A549 (cell line): Measurements from ENCODE around the gene USP32. TPM values are rescaled to one million over a fixed set of nuclear protein-coding genes. Genes with fewer than 3 reads are reported as not detected.
"Not testable (repeated sequence)": the region's sequence is repeated elsewhere in the genome, so short reads cannot be mapped to it uniquely, and the experiment has no call there.

Source experiments
- ATAC-seq, 2 experiments: fragments of 200-7000 bp in 1 of 2; fragments of >200 bp in 1 of 2; cut with Nextera tagmentation in 1 of 2; cut with Tn5 transposase in 1 of 2; 3 replicates each; pipeline versions ENCODE4 v1.8.0 to v1.9.1; 2018 to 2020; ENCODE audit warnings: mild to moderate bottlenecking in 1 of 2, moderate library complexity in 1 of 2
- CTCF ChIA-PET: fragments of 300-600 bp; sonication (Branson Sonifier 250); formaldehyde crosslinking; extraction: SDS; loops from one replicate; lab custom pipeline; 2021; ENCODE audit warnings: antibody characterized with exemption, inconsistent platforms; lab: Yijun Ruan, JAX
- POLR2A ChIA-PET: fragments of 350-600 bp; formaldehyde crosslinking; extraction: SDS; loops from one replicate; lab custom pipeline; 2021; ENCODE audit warnings: antibody characterized with exemption, inconsistent platforms; lab: Yijun Ruan, JAX
- DNase-seq, 2 experiments: peaks; one replicate each; pipeline versions ENCODE4 v3.0.0 to v3.0.0-alpha.2; 2011 to 2016; ENCODE audit warnings: low read depth in 1 of 2, low spot score in 1 of 2
- FAIRE-seq: peaks from 2 replicates; lab custom pipeline; 2011; peaks lifted over from hg19 to GRCh38; lab: Jason Lieb, UNC
- H3K27ac ChIP-seq, 2 experiments: fragments of >200 bp; sonication (Bioruptor Twin); formaldehyde crosslinking; 3 replicates each; pipeline ENCODE4 v1.5.1; 2016 to 2017
- H3K4me1 ChIP-seq: fragments of >200 bp; sonication (Bioruptor Twin); formaldehyde crosslinking; 3 replicates; pipeline ENCODE4 v1.6.1; 2016
- H3K4me2 ChIP-seq: fragments of >200 bp; sonication (Bioruptor Twin); formaldehyde crosslinking; 3 replicates; pipeline ENCODE4 v1.6.1; 2016
- H3K4me3 ChIP-seq: fragments of >200 bp; sonication (Bioruptor Twin); formaldehyde crosslinking; 3 replicates; pipeline ENCODE4 v1.5.1; 2016
- H3K9me3 ChIP-seq: fragments of >200 bp; sonication (Bioruptor Twin); formaldehyde crosslinking; 3 replicates; pipeline ENCODE4 v1.6.1; 2016
- CTCF ChIP-seq: fragments of >200 bp; sonication (Bioruptor Twin); formaldehyde crosslinking; IDR thresholded peaks from 3 replicates; pipeline ENCODE4 v1.5.1; 2016
- EHMT2 ChIP-seq: fragments of 200-600 bp; sonication (generic); IDR thresholded peaks from 2 replicates; pipeline ENCODE4 v1.6.1; 2016; ENCODE audit warnings: antibody characterized with exemption, low read depth, mild to moderate bottlenecking, moderate library complexity
- EP300 ChIP-seq, 2 experiments: fragments of >200 bp; sonication (Bioruptor Twin); formaldehyde crosslinking; IDR thresholded peaks; 2 replicates in 1 of 2; 3 replicates in 1 of 2; pipeline ENCODE4 v1.6.1; 2016 to 2017
- ESRRA ChIP-seq: fragments of 150-350 bp; IDR thresholded peaks from 2 replicates; pipeline ENCODE4 v1.6.1; 2014; ENCODE audit warnings: mild to moderate bottlenecking, low read length, borderline replicate concordance
- HDAC2 ChIP-seq: fragments of 200-600 bp; sonication (generic); IDR thresholded peaks from 2 replicates; pipeline ENCODE4 v1.6.1; 2016
- HOXB13 ChIP-seq: fragments of 250-450 bp; sonication (Bioruptor Pico); IDR thresholded peaks from 2 replicates; pipeline ENCODE4 v1.5.0; 2020; ENCODE audit warnings: low read depth, mild to moderate bottlenecking, moderate library complexity
- MAFK ChIP-seq: fragments of 450-650 bp; IDR thresholded peaks from 2 replicates; pipeline ENCODE4 v1.6.1; 2014; ENCODE audit not compliant: partially characterized antibody
- NPAS2 ChIP-seq: fragments of 250-450 bp; sonication (Bioruptor Pico); IDR thresholded peaks from 2 replicates; pipeline ENCODE4 v1.8.0; 2022; ENCODE audit warnings: mild to moderate bottlenecking, moderate library complexity, borderline replicate concordance
- POLR2A ChIP-seq: IDR thresholded peaks from 2 replicates; pipeline ENCODE4 v1.6.1; 2012; ENCODE audit warnings: mild to moderate bottlenecking, low read length
- SREBF2 ChIP-seq: fragments of 450-650 bp; IDR thresholded peaks from 2 replicates; pipeline ENCODE4 v1.6.1; 2014; ENCODE audit warnings: mild to moderate bottlenecking, moderate library complexity
- WGBS: methylation state at CpG from one replicate; pipeline ENCODE4 v1.1.6; 2017; ENCODE audit errors: missing lambda C conversion rate; 5-methylcytosine and 5-hydroxymethylcytosine counted together
- polyA plus RNA-seq, 4 experiments: library from polyadenylated mRNA; depleted of rRNA in 3 of 4; stranded (reverse); fragments of >200 nt; fragmentation: RNase III in 1 of 4; extraction: RNeasy Plus Mini Kit Qiagen cat#74134 plus additional on column Dnase treatment in 1 of 4; gene quantifications; 2 replicates in 3 of 4; 3 replicates in 1 of 4; pipeline ENCODE4 v1.2.3, GENCODE V29; 2011 to 2017

Gene USP32
- polyA plus RNA-seq, 2 of the 4 experiments (the other 2 are of a cell fraction) = 35.4 to 52.2 TPM

- H3K9me3 ChIP-seq = no peaks in the 10 kb centered on the region
- peaks cover 18% of the 10 kb centered on the region for H3K4me1 ChIP-seq
- H3K4me2 ChIP-seq = no peak overlapping the region
- FAIRE-seq (peak; percentile 51), DNase-seq (no peak), ATAC-seq (no peak)
- H3K4me3 ChIP-seq = no peak overlapping the region
- 97% methylated on average over 4 of the region's 4 CpGs for WGBS
- H3K27ac ChIP-seq = no peak overlapping the region
- ChIA-PET POLR2A (no interaction called here), CTCF (no interaction called here)
- TF ChIP-seq POLR2A (no peak), CTCF (no peak), SREBF2 (no peak), HOXB13 (CRISPR knock-in tag) (no peak), HDAC2 (no peak), EHMT2 (no peak), ESRRA (no peak), EP300 (IDR thresholded peaks at IDR 0.05) (no peak), NPAS2 (CRISPR knock-in tag) (no peak)
These were observed 203.2 kb downstream of the USP32 start for GRCh38 chr17:60188759-60189158.

- Histone ChIP-seq H3K27ac (peak overlapping the region; percentile 53 to 78), H3K4me2 (peak overlapping the region; percentile 44), H3K4me1 (peaks cover 18% of the 10 kb centered on the region)
- H3K4me3 ChIP-seq, H3K9me3 ChIP-seq, POLR2A ChIA-PET, FAIRE-seq, ATAC-seq: not testable (repeated sequence)
- peak; percentile 85 for TF ChIP-seq MAFK
- peak in 1 of 2 experiments; percentile 69 for DNase-seq
- WGBS = 54% methylated on average over 7 of the region's 7 CpGs
- CTCF ChIA-PET = interaction anchor here (0.6 to 1.2 kb wide), 2 partner anchors 12 to 231 kb away, joined by 3 to 4 read pairs; no protein-coding TSS in a partner anchor
These were observed 204.8 kb downstream of the USP32 start for GRCh38 chr17:60186846-60187745.

- H3K4me2 ChIP-seq, DNase-seq, H3K9me3 ChIP-seq, H3K4me3 ChIP-seq, FAIRE-seq, ATAC-seq, POLR2A ChIA-PET: not testable (repeated sequence)
- Histone ChIP-seq H3K4me1 (peaks cover 18% of the 10 kb centered on the region), H3K27ac (peak overlapping the region; percentile 53 to 78; a peak in 5 of 6 replicates)
- WGBS = 87% methylated on average over 1 of the region's 1 CpG
- CTCF ChIA-PET = interaction anchor here (1.2 kb wide), 1 partner anchor 55 kb away, joined by 3 read pairs; no protein-coding TSS in a partner anchor
These were observed 205.6 kb downstream of the USP32 start for GRCh38 chr17:60186372-60186771.

- H3K27ac ChIP-seq, H3K4me1 ChIP-seq, POLR2A ChIA-PET, H3K9me3 ChIP-seq, DNase-seq, H3K4me2 ChIP-seq, H3K4me3 ChIP-seq, ATAC-seq, FAIRE-seq: not testable (repeated sequence)
- CTCF ChIA-PET = interaction anchor here (1.0 to 1.8 kb wide), 4 partner anchors 9 to 41 kb away, joined by 3 to 5 read pairs (median 4); no protein-coding TSS in a partner anchor
- 92% methylated on average over 1 of the region's 1 CpG for WGBS
These were observed 211.6 kb downstream of the USP32 start for GRCh38 chr17:60180380-60180779.

GRCh38 chr17:60178180-60178579 lies 213.8 kb downstream of the USP32 start:
- ATAC-seq, H3K9me3 ChIP-seq, H3K4me3 ChIP-seq, DNase-seq, H3K4me1 ChIP-seq, POLR2A ChIA-PET, CTCF ChIA-PET, H3K4me2 ChIP-seq, H3K27ac ChIP-seq, FAIRE-seq: not testable (repeated sequence)
- WGBS = 82% methylated on average over 2 of the region's 2 CpGs

- FAIRE-seq, POLR2A ChIA-PET, H3K4me2 ChIP-seq, H3K9me3 ChIP-seq, H3K27ac ChIP-seq, H3K4me3 ChIP-seq, ATAC-seq, DNase-seq, H3K4me1 ChIP-seq: not testable (repeated sequence)
- 93% methylated on average over 5 of the region's 5 CpGs for WGBS
- CTCF ChIA-PET = interaction anchor here (0.9 kb wide), 1 partner anchor 18 kb away, joined by 3 read pairs; no protein-coding TSS in a partner anchor
These were observed 215.2 kb downstream of the USP32 start for GRCh38 chr17:60176763-60177162.
